HepG2 (cell line): Measurements from ENCODE around the gene OST4. TPM values are rescaled to one million over a fixed set of nuclear protein-coding genes. Genes with fewer than 3 reads are reported as not detected.

Source experiments
- CBX1 ChIP-seq: IDR thresholded peaks from one replicate; pipeline ENCODE4 v1.6.1; 2016; ENCODE audit warnings: antibody characterized with exemption, low read depth
- CREB1 ChIP-seq, 2 experiments: fragments of 450-650 bp in 1 of 2; IDR thresholded peaks; 2 replicates each; pipeline ENCODE4 v1.6.1; 2016 to 2017; ENCODE audit warnings: control low read depth in 1 of 2, mild to moderate bottlenecking in 1 of 2, missing compliant biosample characterization in 1 of 2, missing genetic modification characterization in 1 of 2
- DPF2 ChIP-seq: sonication (generic); formaldehyde crosslinking; IDR thresholded peaks from 2 replicates; pipeline ENCODE4 v1.4.0; 2020; ENCODE audit warnings: mild to moderate bottlenecking, low read depth, missing genetic modification reagents, borderline replicate concordance
- PHF20 ChIP-seq: sonication (generic); formaldehyde crosslinking; IDR thresholded peaks from 2 replicates; pipeline ENCODE4 v1.5.0; 2020; ENCODE audit warnings: mild to moderate bottlenecking, missing genetic modification reagents
- SOX13 ChIP-seq, 3 experiments: fragments of 450-650 bp in 1 of 3; sonication (generic) in 1 of 3; formaldehyde crosslinking in 1 of 3; IDR thresholded peaks in 2 of 3; conservative IDR thresholded peaks in 1 of 3; 2 replicates each; pipeline versions ENCODE4 v1.5.0 to v1.6.1; 2016 to 2020; ENCODE audit warnings: antibody characterized with exemption in 1 of 3, mild to moderate bottlenecking in 1 of 3, missing compliant biosample characterization in 1 of 3, missing genetic modification reagents in 1 of 3, moderate library complexity in 1 of 3
- SOX5 ChIP-seq: IDR thresholded peaks from 2 replicates; pipeline ENCODE4 v1.6.1; 2016; ENCODE audit warnings: borderline replicate concordance
- STAT5B ChIP-seq: sonication (generic); formaldehyde crosslinking; IDR thresholded peaks from 2 replicates; pipeline ENCODE4 v1.4.0; 2020; ENCODE audit warnings: missing genetic modification reagents
- ZBTB7B ChIP-seq: sonication (generic); formaldehyde crosslinking; IDR thresholded peaks from 2 replicates; pipeline ENCODE4 v1.4.0; 2020; ENCODE audit warnings: missing genetic modification reagents
- ZNF180 ChIP-seq: sonication (generic); formaldehyde crosslinking; IDR thresholded peaks from 2 replicates; pipeline ENCODE4 v1.4.0; 2020; ENCODE audit warnings: low read depth, missing genetic modification reagents, borderline replicate concordance
- ZNF263 ChIP-seq: sonication (generic); formaldehyde crosslinking; IDR thresholded peaks from 2 replicates; pipeline ENCODE4 v1.4.0; 2020; ENCODE audit warnings: missing genetic modification reagents
- ZNF616 ChIP-seq: sonication (generic); formaldehyde crosslinking; IDR thresholded peaks from 2 replicates; pipeline ENCODE4 v1.5.0; 2020; ENCODE audit warnings: low read depth, mild to moderate bottlenecking, missing genetic modification reagents
- ZNF720 ChIP-seq: sonication (generic); formaldehyde crosslinking; IDR thresholded peaks from 2 replicates; pipeline ENCODE4 v1.4.0; 2020; ENCODE audit warnings: missing genetic modification reagents
- ZNF891 ChIP-seq: sonication (generic); formaldehyde crosslinking; IDR thresholded peaks from 2 replicates; pipeline ENCODE4 v1.5.0; 2020; ENCODE audit warnings: mild to moderate bottlenecking, missing genetic modification reagents
- ZSCAN9 ChIP-seq: IDR thresholded peaks from 2 replicates; pipeline ENCODE4 v1.6.1; 2016; ENCODE audit warnings: borderline replicate concordance
- polyA plus RNA-seq, 8 experiments: library from polyadenylated mRNA; depleted of rRNA in 3 of 8; stranded (reverse) in 7 of 8; unstranded in 1 of 8; fragments of >200 nt; fragmentation: Illumina TruSeq in 4 of 8; extraction: Trizol in 4 of 8; gene quantifications; 2 replicates each; pipeline versions ENCODE4 v1.2.1 to v1.2.3, GENCODE V29; 2011 to 2016; ENCODE audit warnings: low read depth in 4 of 8, missing spikeins in 1 of 8, mixed read lengths in 1 of 8; ENCODE audit not compliant: insufficient read depth in 1 of 8
- total RNA-seq, 5 experiments: library from RNA; depleted of rRNA; stranded (reverse); fragments of >200 nt; fragmentation: Illumina TruSeq; extraction: Trizol; gene quantifications; 2 replicates each; pipeline ENCODE4 v1.2.3, GENCODE V29; 2016; ENCODE audit warnings: low read depth in 1 of 5
- TF ChIP-seq, protein P1 (sequence below): sonication (generic); formaldehyde crosslinking; IDR thresholded peaks from 2 replicates; pipeline ENCODE4 v1.4.0; 2020; ENCODE audit warnings: low read depth, mild to moderate bottlenecking, missing genetic modification reagents
- TF ChIP-seq, protein P2 (sequence below): sonication (generic); formaldehyde crosslinking; IDR thresholded peaks from 2 replicates; pipeline ENCODE4 v1.5.1; 2020; ENCODE audit warnings: mild to moderate bottlenecking, missing genetic modification reagents
- TF ChIP-seq, protein P3 (sequence below): sonication (generic); formaldehyde crosslinking; IDR thresholded peaks from 2 replicates; pipeline ENCODE4 v1.4.0; 2020; ENCODE audit warnings: mild to moderate bottlenecking, low read depth, missing genetic modification reagents
- TF ChIP-seq, protein P4 (sequence below): sonication (generic); formaldehyde crosslinking; IDR thresholded peaks from 2 replicates; pipeline ENCODE4 v1.4.0; 2020; ENCODE audit warnings: missing genetic modification reagents, mild to moderate bottlenecking, borderline replicate concordance
- TF ChIP-seq, protein P5 (sequence below): IDR thresholded peaks from 2 replicates; pipeline ENCODE4 v1.6.1; 2016; ENCODE audit warnings: mild to moderate bottlenecking

Gene OST4
- total and polyA plus RNA-seq, 2 of the 13 experiments (the other 11 are each of a cell fraction or from before 2014, with no cell fraction given) = 498 to 584 TPM

DNA sequence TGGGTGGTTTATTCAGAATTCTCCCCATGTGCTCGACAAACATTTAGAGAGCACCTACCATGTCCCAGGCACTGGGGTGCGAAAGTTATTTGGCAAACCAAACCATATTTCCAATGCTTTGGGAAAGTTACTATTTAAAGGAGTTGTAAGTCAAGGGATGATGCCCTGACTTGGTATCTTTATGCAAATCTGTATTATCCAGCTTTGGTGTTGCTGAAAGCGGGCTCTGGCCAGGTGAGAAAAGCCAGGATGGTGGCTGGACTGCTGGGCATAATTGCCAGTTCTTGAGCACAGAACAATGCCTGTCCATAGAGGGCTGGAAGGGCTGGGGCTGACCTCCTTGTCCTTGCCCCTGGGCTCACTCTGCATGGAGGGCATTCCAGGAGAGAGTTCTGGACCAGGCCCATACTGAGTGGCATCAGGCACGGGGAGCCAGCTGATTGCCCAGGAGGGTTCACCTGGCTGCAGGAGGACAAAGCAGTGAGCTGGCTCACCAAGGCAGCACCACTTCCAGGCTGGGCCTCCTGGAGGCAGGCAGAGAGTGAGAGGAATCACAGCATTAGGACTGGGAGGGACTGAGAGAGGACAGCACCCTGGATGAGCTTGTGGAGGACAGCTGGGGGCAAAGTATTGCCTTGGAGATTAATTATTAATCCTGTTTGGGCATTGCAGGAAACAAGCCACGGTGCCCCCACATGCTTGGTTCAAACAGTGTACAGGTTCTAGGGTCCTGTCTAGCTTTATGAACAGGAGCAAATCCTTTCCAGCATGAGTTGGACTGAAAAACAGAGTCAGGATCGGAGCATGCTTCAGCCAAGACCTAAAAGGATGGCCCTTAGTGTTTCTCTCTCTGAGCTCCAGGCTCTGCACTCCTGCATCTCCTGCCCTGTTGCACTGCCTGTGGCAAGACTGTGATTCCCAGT, 22.2 kb upstream of the OST4 start (continued):
- 0 out of 2 replicates have a peak, but pooled peaks have one; percentile 20 for TF ChIP-seq SOX13 (IDR thresholded peaks at IDR 0.05)
- TF ChIP-seq SOX13 (CRISPR knock-in tag; conservative IDR thresholded peaks at IDR 0.05 in 1 of 2, IDR thresholded peaks at IDR 0.05 in 1 of 2) = peak in 1 of 2 experiments; percentile 53; a peak in 2 of 4 replicates
- TF ChIP-seq, protein P1, sequence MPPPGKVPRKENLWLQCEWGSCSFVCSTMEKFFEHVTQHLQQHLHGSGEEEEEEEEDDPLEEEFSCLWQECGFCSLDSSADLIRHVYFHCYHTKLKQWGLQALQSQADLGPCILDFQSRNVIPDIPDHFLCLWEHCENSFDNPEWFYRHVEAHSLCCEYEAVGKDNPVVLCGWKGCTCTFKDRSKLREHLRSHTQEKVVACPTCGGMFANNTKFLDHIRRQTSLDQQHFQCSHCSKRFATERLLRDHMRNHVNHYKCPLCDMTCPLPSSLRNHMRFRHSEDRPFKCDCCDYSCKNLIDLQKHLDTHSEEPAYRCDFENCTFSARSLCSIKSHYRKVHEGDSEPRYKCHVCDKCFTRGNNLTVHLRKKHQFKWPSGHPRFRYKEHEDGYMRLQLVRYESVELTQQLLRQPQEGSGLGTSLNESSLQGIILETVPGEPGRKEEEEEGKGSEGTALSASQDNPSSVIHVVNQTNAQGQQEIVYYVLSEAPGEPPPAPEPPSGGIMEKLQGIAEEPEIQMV = peak; percentile 78
- no peak for TF ChIP-seq ZNF616
- TF ChIP-seq DPF2 = peak; percentile 87
- TF ChIP-seq PHF20 (CRISPR knock-in tag) = no peak; the same call in 1 of the 2 replicates
- TF ChIP-seq, protein P2, sequence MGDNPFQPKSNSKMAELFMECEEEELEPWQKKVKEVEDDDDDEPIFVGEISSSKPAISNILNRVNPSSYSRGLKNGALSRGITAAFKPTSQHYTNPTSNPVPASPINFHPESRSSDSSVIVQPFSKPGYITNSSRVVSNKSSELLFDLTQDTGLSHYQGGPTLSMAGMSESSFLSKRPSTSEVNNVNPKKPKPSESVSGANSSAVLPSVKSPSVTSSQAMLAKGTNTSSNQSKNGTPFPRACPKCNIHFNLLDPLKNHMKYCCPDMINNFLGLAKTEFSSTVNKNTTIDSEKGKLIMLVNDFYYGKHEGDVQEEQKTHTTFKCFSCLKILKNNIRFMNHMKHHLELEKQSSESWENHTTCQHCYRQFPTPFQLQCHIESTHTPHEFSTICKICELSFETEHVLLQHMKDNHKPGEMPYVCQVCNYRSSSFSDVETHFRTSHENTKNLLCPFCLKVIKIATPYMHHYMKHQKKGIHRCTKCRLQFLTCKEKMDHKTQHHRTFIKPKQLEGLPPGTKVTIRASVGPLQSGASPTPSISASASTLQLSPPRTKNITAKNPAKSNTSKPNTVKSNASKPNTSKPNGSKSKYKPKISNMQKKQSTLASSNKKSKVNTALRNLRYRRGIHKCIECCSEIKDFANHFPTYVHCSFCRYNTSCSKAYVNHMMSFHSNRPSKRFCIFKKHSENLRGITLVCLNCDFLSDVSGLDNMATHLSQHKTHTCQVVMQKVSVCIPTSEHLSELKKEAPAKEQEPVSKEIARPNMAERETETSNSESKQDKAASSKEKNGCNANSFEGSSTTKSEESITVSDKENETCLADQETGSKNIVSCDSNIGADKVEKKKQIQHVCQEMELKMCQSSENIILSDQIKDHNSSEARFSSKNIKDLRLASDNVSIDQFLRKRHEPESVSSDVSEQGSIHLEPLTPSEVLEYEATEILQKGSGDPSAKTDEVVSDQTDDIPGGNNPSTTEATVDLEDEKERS = peak; percentile 60; the same call in 1 of the 2 replicates
- no peak for TF ChIP-seq CREB1 (IDR thresholded peaks at IDR 0.05)
- no peak for TF ChIP-seq CREB1 (CRISPR knock-in tag; IDR thresholded peaks at IDR 0.05)
- TF ChIP-seq ZSCAN9 (CRISPR knock-in tag) = peak; percentile 46; the same call in 1 of the 2 replicates
- TF ChIP-seq ZNF263 (CRISPR knock-in tag) = peak; percentile 98
- peak; percentile 70 for TF ChIP-seq CBX1
- peak; percentile 84 for TF ChIP-seq ZBTB7B
- TF ChIP-seq, protein P3, sequence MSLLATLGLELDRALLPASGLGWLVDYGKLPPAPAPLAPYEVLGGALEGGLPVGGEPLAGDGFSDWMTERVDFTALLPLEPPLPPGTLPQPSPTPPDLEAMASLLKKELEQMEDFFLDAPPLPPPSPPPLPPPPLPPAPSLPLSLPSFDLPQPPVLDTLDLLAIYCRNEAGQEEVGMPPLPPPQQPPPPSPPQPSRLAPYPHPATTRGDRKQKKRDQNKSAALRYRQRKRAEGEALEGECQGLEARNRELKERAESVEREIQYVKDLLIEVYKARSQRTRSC (CRISPR knock-in tag) = peak; percentile 20; the same call in 1 of the 2 replicates
- no peak for TF ChIP-seq ZNF891
- TF ChIP-seq SOX5 (CRISPR knock-in tag) = peak; percentile 72; the same call in 1 of the 2 replicates
- TF ChIP-seq, protein P4, sequence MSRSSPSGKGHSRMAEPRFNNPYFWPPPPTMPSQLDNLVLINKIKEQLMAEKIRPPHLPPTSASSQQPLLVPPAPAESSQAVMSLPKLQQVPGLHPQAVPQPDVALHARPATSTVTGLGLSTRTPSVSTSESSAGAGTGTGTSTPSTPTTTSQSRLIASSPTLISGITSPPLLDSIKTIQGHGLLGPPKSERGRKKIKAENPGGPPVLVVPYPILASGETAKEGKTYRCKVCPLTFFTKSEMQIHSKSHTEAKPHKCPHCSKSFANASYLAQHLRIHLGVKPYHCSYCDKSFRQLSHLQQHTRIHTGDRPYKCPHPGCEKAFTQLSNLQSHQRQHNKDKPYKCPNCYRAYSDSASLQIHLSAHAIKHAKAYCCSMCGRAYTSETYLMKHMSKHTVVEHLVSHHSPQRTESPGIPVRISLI (CRISPR knock-in tag) = peak; percentile 42; the same call in 1 of the 2 replicates
- no peak for TF ChIP-seq ZNF720 (CRISPR knock-in tag)
- TF ChIP-seq, protein P5, sequence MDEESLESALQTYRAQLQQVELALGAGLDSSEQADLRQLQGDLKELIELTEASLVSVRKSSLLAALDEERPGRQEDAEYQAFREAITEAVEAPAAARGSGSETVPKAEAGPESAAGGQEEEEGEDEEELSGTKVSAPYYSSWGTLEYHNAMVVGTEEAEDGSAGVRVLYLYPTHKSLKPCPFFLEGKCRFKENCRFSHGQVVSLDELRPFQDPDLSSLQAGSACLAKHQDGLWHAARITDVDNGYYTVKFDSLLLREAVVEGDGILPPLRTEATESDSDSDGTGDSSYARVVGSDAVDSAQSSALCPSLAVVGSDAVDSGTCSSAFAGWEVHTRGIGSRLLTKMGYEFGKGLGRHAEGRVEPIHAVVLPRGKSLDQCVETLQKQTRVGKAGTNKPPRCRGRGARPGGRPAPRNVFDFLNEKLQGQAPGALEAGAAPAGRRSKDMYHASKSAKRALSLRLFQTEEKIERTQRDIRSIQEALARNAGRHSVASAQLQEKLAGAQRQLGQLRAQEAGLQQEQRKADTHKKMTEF (CRISPR knock-in tag) = peak; percentile 83; the same call in 1 of the 2 replicates
- no peak for TF ChIP-seq ZNF180 (CRISPR knock-in tag)
- TF ChIP-seq STAT5B (CRISPR knock-in tag) = peak; percentile 83; the same call in 1 of the 2 replicates
